ENCODE results near the gene JAKMIP3. TPM values are rescaled to one million over a fixed set of nuclear protein-coding genes. Genes with fewer than 3 reads are reported as not detected.

JAKMIP3 gene
- total and polyA plus RNA-seq, 9 of the 15 experiments (the other 6 are each of a cell fraction or from before 2014, with no cell fraction given), result 0.04 TPM; not detected in 8

GRCh38 chr10:132069122-132069848 lies 3.5 kb downstream of the JAKMIP3 start:
- BruUV-seq (replicated peaks), result no TSS peak
- WGBS (ENCODE audit: insufficient coverage, low coverage, missing lambda C conversion rate), result 5% methylated on average over 6 of the region's 8 CpGs
- Histone ChIP-seq H3K4me1 (replicated peaks in 1 of 2; ENCODE audit: control insufficient read depth in 2 of 2, insufficient read depth in 2 of 2, low read length in 2 of 2) (peaks cover 0 to 11% of the 10 kb centered on the region in 2 experiments; a peak in 2 of 5 replicates), H3K27me3 (ENCODE audit: control insufficient read depth in 2 of 2, insufficient read depth in 2 of 2, low read length in 2 of 2) (peaks cover 5 to 61% of the 10 kb centered on the region in 2 experiments), H2AFZ (ENCODE audit: low read depth, low read length) (no peak overlapping the region), H3K4me2 (ENCODE audit: insufficient read depth, low read length) (no peak overlapping the region), H3K36me3 (ENCODE audit: control insufficient read depth, insufficient read depth, low read length) (no peaks in the 10 kb centered on the region), H3K9ac (ENCODE audit: insufficient read depth in 1 of 2, low read depth in 2 of 2, low read length in 2 of 2) (no peak overlapping the region), H3K79me2 (ENCODE audit: control insufficient read depth, insufficient read depth, low read length) (no peaks in the 10 kb centered on the region), H3K4me3 (no peak overlapping the region), H3K9me1 (ENCODE audit: control insufficient read depth, insufficient read depth, low read length) (no peaks in the 10 kb centered on the region), H3K27ac (ENCODE audit: extremely low read depth, low read depth, low read length) (no peak overlapping the region), H3K9me3 (replicated peaks; ENCODE audit: control insufficient read depth, insufficient read depth, low read depth, low read length) (no peaks in the 10 kb centered on the region), H4K20me1 (replicated peaks; ENCODE audit: control insufficient read depth, insufficient read depth, low read length) (no peaks in the 10 kb centered on the region)
- ATAC-seq, result no peak
- no peak for TF ChIP-seq CBX1 (IDR thresholded peaks at IDR 0.05; ENCODE audit: low read depth)
- no peak for TF ChIP-seq CBFA2T3 (IDR thresholded peaks at IDR 0.05)
- no peak for TF ChIP-seq ATF1 (CRISPR knock-in tag; IDR thresholded peaks at IDR 0.05)
- TF ChIP-seq ATF1 (tag; IDR thresholded peaks at IDR 0.05), result no peak
- CTCF ChIA-PET (ENCODE audit: low intra/inter-chr PET ratio), result no interaction called here
- POLR2A ChIA-PET, result no interaction called here
- in situ Hi-C loops (cut with MboI) (no loop called here), intact Hi-C loops (cut with micrococcal nuclease) (no loop called here)
- DNase-seq (ENCODE audit: extremely low read depth in 1 of 4, low spot score in 3 of 4), result no peak
- no peak for FAIRE-seq

GRCh38 chr10:132069849-132070182 lies 4.1 kb downstream of the JAKMIP3 start:
- FAIRE-seq (no peak), ATAC-seq (no peak), DNase-seq (ENCODE audit: extremely low read depth in 1 of 4, low spot score in 3 of 4) (no peak)
- 0% methylated on average over 2 of the region's 7 CpGs for WGBS (ENCODE audit: insufficient coverage, low coverage, missing lambda C conversion rate)
- ChIA-PET CTCF (ENCODE audit: low intra/inter-chr PET ratio) (no interaction called here), POLR2A (no interaction called here)
- H3K4me1 ChIP-seq (replicated peaks in 1 of 2; ENCODE audit: control insufficient read depth in 2 of 2, insufficient read depth in 2 of 2, low read length in 2 of 2), result peaks cover 0 to 9% of the 10 kb centered on the region in 2 experiments; a peak in 2 of 5 replicates
- H3K36me3 ChIP-seq (ENCODE audit: control insufficient read depth, insufficient read depth, low read length), result no peaks in the 10 kb centered on the region
- no peaks in the 10 kb centered on the region for H4K20me1 ChIP-seq (replicated peaks; ENCODE audit: control insufficient read depth, insufficient read depth, low read length)
- no peaks in the 10 kb centered on the region for H3K79me2 ChIP-seq (ENCODE audit: control insufficient read depth, insufficient read depth, low read length)
- no TSS peak for BruUV-seq (replicated peaks)
- no peak overlapping the region for H3K9ac ChIP-seq (ENCODE audit: insufficient read depth in 1 of 2, low read depth in 2 of 2, low read length in 2 of 2)
- intact Hi-C loops (cut with micrococcal nuclease) (no loop called here), in situ Hi-C loops (cut with MboI) (no loop called here)
- H3K4me2 ChIP-seq (ENCODE audit: insufficient read depth, low read length), result no peak overlapping the region
- peaks cover 5 to 56% of the 10 kb centered on the region in 2 experiments for H3K27me3 ChIP-seq (ENCODE audit: control insufficient read depth in 2 of 2, insufficient read depth in 2 of 2, low read length in 2 of 2)
- no peaks in the 10 kb centered on the region for H3K9me1 ChIP-seq (ENCODE audit: control insufficient read depth, insufficient read depth, low read length)
- H3K27ac ChIP-seq (ENCODE audit: extremely low read depth, low read depth, low read length), result no peak overlapping the region
- TF ChIP-seq ZFP36 (IDR thresholded peaks at IDR 0.05; ENCODE audit: low read depth, low read length, partially characterized antibody) (no peak), ILK (tag; IDR thresholded peaks at IDR 0.05; ENCODE audit: borderline replicate concordance, low read depth) (no peak), TAF7 (tag; IDR thresholded peaks at IDR 0.05) (no peak), ZNF780A (CRISPR knock-in tag; IDR thresholded peaks at IDR 0.05) (no peak), ZNF699 (CRISPR knock-in tag; IDR thresholded peaks at IDR 0.05; ENCODE audit: insufficient replicate concordance) (no peak), TFAM (CRISPR knock-in tag; conservative IDR thresholded peaks at IDR 0.05) (no peak)
- no peaks in the 10 kb centered on the region for H3K9me3 ChIP-seq (replicated peaks; ENCODE audit: control insufficient read depth, insufficient read depth, low read depth, low read length)
- H2AFZ ChIP-seq (ENCODE audit: low read depth, low read length), result no peak overlapping the region
- H3K4me3 ChIP-seq, result no peak overlapping the region

Measured in K562 (cell line).